Measurements from ENCODE around the gene PLCL2. TPM values are rescaled to one million over a fixed set of nuclear protein-coding genes. Genes with fewer than 3 reads are reported as not detected.

The PLCL2 gene
- 2.7 and 2.9 TPM in 2 replicates for total RNA-seq (2014; rRNA removed; shearing (Covaris generic))

DNA sequence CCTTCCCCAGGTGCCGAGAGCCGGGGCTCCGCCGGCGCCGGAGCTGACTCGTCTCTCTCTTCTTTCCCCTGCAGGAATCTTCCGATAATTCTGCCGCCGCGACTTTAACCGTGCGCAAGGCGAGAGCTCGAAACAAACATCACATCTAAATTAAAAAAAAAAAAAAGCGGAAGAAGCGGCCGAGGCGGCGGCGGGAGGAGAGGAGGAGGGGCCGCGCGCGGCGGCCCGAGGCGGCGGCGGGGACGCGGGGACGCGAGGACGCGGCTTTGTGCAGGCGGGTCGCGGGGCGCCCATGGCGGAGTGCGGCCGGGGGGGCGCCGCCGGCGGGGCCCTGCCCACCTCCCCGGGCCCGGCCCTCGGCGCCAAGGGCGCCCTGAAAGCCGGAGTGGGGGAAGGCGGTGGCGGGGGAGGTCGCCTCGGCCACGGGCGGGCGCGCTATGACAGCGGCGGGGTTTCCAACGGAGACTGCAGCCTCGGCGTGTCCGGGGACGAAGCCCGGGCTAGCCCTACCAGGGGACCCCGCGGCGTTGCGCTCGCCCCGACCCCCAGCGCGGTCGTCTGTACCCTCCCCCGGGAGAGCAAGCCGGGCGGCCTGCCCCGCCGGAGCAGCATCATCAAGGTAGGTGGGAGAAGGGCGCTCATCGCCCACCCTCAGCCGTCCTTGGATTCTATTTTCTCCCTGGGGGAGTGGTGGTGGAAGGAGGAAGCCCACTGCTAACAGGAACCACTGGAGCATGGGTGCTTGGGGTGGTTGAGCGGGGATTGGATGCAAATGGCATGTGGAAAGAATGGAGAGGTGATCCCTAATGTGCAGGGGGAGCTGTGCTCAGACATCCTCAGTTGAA, at the start of gene PLCL2:
TSS of gene PLCL2 (plus strand) at position 208 of the 845 bp plus-strand sequence. CDS start at position 293, 85 bp downstream.

All from A375 (cell line).